ENCODE results near the gene PRLHR. TPM values are rescaled to one million over a fixed set of nuclear protein-coding genes. Genes with fewer than 3 reads are reported as not detected.
A peak's percentile ranks its signal among the peaks of the same experiment; 100 is the strongest.

The PRLHR gene
- total RNA-seq, 3 donors from 2014 or later, result not detected

- DNase-seq, result no peak
- Mint-ChIP-seq H3K36me3 (ENCODE audit: insufficient read depth) (no peaks in the 10 kb centered on the region), H3K9me3 (no peaks in the 10 kb centered on the region), H3K4me1 (ENCODE audit: low read depth) (no peaks in the 10 kb centered on the region), H3K4me3 (no peak overlapping the region), H3K27me3 (ENCODE audit: low read depth) (no peaks in the 10 kb centered on the region)
- no peak for ATAC-seq
Measured at GRCh38 chr10:118580702-118581101, 14.7 kb downstream of the PRLHR start.

- Mint-ChIP-seq H3K4me1 (ENCODE audit: low read depth) (peaks cover 2% of the 10 kb centered on the region), H3K4me3 (no peak overlapping the region), H3K9me3 (no peaks in the 10 kb centered on the region), H3K36me3 (ENCODE audit: insufficient read depth) (no peaks in the 10 kb centered on the region), H3K27me3 (ENCODE audit: low read depth) (no peaks in the 10 kb centered on the region)
- no peak for DNase-seq
- ATAC-seq, result no peak
Measured at GRCh38 chr10:118573512-118573911, 21.9 kb downstream of the PRLHR start.

- Mint-ChIP-seq H3K9me3 (no peaks in the 10 kb centered on the region), H3K4me1 (ENCODE audit: low read depth) (peaks cover 4% of the 10 kb centered on the region), H3K27me3 (ENCODE audit: low read depth) (no peaks in the 10 kb centered on the region), H3K36me3 (ENCODE audit: insufficient read depth) (no peaks in the 10 kb centered on the region), H3K4me3 (no peak overlapping the region)
- DNase-seq, result no peak
- ATAC-seq, result no peak
Measured at GRCh38 chr10:118572256-118573041, 23.0 kb downstream of the PRLHR start.

DNA sequence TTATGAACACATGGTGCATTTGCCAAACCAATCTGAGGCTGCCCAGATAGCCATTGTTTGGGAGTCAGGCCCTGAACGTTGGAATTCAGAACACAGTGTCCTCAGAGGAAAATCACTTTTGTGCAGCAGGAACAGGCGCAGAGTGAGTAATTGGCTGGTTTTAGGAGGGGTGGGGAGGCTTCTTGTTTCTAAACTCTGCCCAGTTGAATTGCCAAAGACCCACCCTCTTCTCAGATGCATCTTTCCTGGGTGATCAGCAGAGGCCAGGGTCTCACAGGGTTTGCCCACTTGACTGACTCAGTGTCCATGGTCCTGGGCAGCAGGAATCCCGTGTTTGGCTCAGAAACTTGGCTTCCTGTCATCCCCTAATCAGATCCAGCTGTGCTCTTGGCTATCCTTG is 24.3 kb downstream of the PRLHR start:
- H3K4me3 Mint-ChIP-seq, result no peak overlapping the region
- DNase-seq, result no peak
- no peaks in the 10 kb centered on the region for H3K9me3 Mint-ChIP-seq
- no peak for ATAC-seq
- H3K36me3 Mint-ChIP-seq (ENCODE audit: insufficient read depth), result no peaks in the 10 kb centered on the region
- no peaks in the 10 kb centered on the region for H3K27me3 Mint-ChIP-seq (ENCODE audit: low read depth)
- H3K4me1 Mint-ChIP-seq (ENCODE audit: low read depth), result peaks cover 4% of the 10 kb centered on the region

GRCh38 chr10:118570591-118570990 is 24.9 kb downstream of the PRLHR start:
- Mint-ChIP-seq H3K9me3 (no peaks in the 10 kb centered on the region), H3K4me3 (no peak overlapping the region), H3K36me3 (ENCODE audit: insufficient read depth) (no peaks in the 10 kb centered on the region), H3K4me1 (ENCODE audit: low read depth) (peaks cover 4% of the 10 kb centered on the region), H3K27me3 (ENCODE audit: low read depth) (peaks cover 1% of the 10 kb centered on the region)
- no peak for DNase-seq
- ATAC-seq, result no peak

DNA sequence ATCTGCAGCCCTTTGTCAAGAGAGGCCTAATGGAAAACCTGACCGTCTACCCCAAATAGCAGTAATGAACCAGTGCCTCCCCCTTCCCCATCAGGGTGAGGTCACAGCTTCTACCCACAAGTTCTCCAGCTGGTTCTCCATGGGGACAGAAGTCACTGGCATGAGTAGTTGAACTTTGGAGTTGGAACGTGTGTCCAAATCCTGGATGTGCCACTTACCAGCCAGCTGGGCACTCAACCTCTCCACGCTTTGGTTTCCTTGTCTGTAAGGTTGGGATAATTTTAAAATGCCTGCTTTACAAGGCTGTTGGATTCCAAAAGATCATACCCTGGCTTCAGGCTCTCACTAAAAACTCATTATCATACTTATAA is 25.6 kb downstream of the PRLHR start:
- DNase-seq, result no peak
- H3K36me3 Mint-ChIP-seq (ENCODE audit: insufficient read depth), result no peaks in the 10 kb centered on the region

DNA sequence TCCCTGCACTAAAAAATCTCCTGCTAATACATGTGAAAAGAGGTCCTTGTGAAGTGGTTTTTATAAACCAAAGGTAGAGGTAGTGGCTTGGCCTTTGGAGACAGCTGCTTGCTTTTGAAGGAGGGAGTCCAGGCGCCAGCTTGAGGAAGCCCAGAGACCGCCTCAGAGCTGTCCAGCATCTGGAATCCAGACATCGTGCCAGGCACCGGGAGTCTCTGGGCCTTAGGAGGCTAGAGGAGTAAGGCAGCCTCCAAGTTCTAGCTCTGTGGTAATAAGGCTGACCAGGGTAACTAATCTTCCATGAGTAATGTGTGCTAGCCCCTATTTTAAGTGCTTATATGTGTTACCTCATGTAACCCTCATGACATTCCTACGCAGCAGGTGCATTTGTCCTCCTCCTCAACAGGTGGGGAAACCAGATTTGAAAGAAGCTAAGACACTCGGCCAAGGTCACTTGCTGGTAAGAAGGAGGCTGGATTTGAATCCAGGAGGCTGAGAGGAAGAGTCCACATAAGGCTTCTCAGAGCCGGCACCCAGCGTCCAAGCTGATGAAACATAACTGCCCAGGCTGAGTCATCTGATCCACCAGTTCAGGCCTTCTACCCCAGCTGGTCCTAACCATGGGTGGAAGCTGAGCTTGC is 26.1 kb downstream of the PRLHR start:
- Mint-ChIP-seq H3K9me3 (no peaks in the 10 kb centered on the region), H3K4me3 (no peak overlapping the region), H3K27me3 (ENCODE audit: low read depth) (peaks cover 3% of the 10 kb centered on the region), H3K4me1 (ENCODE audit: low read depth) (peaks cover 4% of the 10 kb centered on the region), H3K36me3 (ENCODE audit: insufficient read depth) (no peaks in the 10 kb centered on the region)
- ATAC-seq (no peak), DNase-seq (no peak)

More for the DNA sequence above, 25.6 kb downstream of the PRLHR start:
- H3K9me3 Mint-ChIP-seq, result no peaks in the 10 kb centered on the region
- no peak for ATAC-seq
- peaks cover 3% of the 10 kb centered on the region for H3K27me3 Mint-ChIP-seq (ENCODE audit: low read depth)
- H3K4me1 Mint-ChIP-seq (ENCODE audit: low read depth), result peaks cover 4% of the 10 kb centered on the region
- no peak overlapping the region for H3K4me3 Mint-ChIP-seq

DNA sequence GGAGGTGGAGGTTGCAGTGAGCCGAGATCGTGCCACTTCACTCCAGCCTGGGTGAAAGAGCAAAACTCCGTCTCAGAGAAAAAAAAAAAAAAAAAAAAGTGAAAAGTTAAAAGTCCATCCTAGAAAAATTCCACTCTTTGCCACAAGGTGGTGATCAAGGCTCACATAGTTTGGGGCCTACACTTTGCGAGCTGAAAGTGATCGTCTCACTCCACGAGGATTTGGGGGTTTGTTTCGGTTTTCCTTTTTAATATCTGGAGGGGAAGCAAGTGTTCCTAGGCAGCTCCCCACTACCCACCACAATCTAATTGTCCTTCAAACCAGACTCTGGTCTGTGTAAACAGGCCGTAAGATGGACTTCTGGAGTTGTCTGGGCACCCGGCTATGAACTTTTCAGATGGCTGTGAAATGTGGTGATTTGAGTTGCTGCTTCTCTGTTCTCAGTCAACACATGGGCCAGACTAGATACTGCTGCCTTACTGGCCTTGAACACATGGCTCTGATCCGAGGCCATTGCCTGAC is 27.1 kb downstream of the PRLHR start:
- peak; percentile 64 to 72 for ATAC-seq
- H3K36me3 Mint-ChIP-seq (ENCODE audit: insufficient read depth), result no peaks in the 10 kb centered on the region
- peaks cover 3% of the 10 kb centered on the region for H3K27me3 Mint-ChIP-seq (ENCODE audit: low read depth)
- peak; percentile 49 for DNase-seq
- H3K4me1 Mint-ChIP-seq (ENCODE audit: low read depth), result peaks cover 4% of the 10 kb centered on the region
- no peak overlapping the region for H3K4me3 Mint-ChIP-seq
- no peaks in the 10 kb centered on the region for H3K9me3 Mint-ChIP-seq

DNA sequence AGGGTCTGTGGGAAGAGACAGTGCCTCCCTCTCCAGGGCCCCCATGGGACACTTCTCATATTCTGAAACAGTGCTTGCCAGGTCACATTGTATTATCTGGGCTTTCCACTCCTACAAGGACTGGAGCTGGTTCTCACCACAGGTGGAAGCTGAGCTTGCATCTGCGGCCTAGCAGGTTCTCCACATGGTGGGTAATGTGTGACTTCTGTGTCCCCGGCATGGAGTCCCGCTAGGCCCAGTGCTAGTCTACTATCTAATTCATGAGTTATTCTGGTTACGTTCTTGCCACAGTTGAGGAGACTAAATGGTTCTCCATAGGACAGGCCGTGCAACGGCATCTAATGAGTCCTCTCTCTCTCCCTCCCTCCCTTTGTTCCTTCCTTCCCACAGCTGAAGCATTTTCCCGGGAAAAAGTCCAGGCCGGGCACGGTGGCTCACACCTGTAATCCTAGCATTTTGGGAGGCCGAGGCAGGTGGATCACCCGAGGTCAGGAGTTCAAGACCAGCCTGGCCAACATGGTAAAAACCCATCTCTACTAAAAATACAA is 27.7 kb downstream of the PRLHR start:
- no peak for DNase-seq
- peaks cover 3% of the 10 kb centered on the region for H3K27me3 Mint-ChIP-seq (ENCODE audit: low read depth)
- peaks cover 4% of the 10 kb centered on the region for H3K4me1 Mint-ChIP-seq (ENCODE audit: low read depth)
- no peaks in the 10 kb centered on the region for H3K9me3 Mint-ChIP-seq
- H3K36me3 Mint-ChIP-seq (ENCODE audit: insufficient read depth), result no peaks in the 10 kb centered on the region
- no peak overlapping the region for H3K4me3 Mint-ChIP-seq
- no peak for ATAC-seq

DNA sequence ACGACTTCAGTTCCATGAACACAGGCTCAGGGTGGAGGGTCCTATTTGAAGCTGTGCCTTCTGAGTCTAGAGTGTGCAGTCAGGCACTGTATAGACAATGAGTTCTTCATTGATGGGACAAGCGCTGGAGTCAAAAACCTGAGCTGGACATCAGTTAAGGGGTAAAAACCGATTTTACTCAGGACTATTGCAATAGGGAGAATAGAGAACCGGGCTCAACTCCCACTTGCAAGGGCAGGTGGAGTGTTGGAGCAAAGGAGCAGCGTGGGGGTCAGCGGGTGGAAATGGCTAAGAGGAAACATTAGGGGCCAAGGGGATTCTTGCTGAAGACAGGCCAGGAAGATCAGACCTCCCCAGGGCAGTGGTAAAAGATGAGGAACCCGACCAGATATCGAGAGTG is 28.5 kb downstream of the PRLHR start:
- ATAC-seq (no peak), DNase-seq (no peak)
- H3K27me3 Mint-ChIP-seq (ENCODE audit: low read depth), result peaks cover 3% of the 10 kb centered on the region
- no peaks in the 10 kb centered on the region for H3K36me3 Mint-ChIP-seq (ENCODE audit: insufficient read depth)
- no peaks in the 10 kb centered on the region for H3K9me3 Mint-ChIP-seq
- H3K4me1 Mint-ChIP-seq (ENCODE audit: low read depth), result peaks cover 4% of the 10 kb centered on the region
- no peak overlapping the region for H3K4me3 Mint-ChIP-seq

- Mint-ChIP-seq H3K4me3 (no peak overlapping the region), H3K36me3 (ENCODE audit: insufficient read depth) (peaks cover 2% of the 10 kb centered on the region), H3K4me1 (ENCODE audit: low read depth) (peaks cover 4% of the 10 kb centered on the region), H3K9me3 (peaks cover 4% of the 10 kb centered on the region), H3K27me3 (ENCODE audit: low read depth) (peaks cover 5% of the 10 kb centered on the region)
- no peak for ATAC-seq
- no peak for DNase-seq
Measured at GRCh38 chr10:118565301-118566075, 30.0 kb downstream of the PRLHR start.

GRCh38 chr10:118564652-118565051 is 30.8 kb downstream of the PRLHR start:
- Mint-ChIP-seq H3K4me1 (ENCODE audit: low read depth) (peaks cover 4% of the 10 kb centered on the region), H3K9me3 (peaks cover 4% of the 10 kb centered on the region), H3K27me3 (ENCODE audit: low read depth) (peaks cover 5% of the 10 kb centered on the region), H3K36me3 (ENCODE audit: insufficient read depth) (peaks cover 2% of the 10 kb centered on the region), H3K4me3 (no peak overlapping the region)
- DNase-seq (no peak), ATAC-seq (no peak)

DNA sequence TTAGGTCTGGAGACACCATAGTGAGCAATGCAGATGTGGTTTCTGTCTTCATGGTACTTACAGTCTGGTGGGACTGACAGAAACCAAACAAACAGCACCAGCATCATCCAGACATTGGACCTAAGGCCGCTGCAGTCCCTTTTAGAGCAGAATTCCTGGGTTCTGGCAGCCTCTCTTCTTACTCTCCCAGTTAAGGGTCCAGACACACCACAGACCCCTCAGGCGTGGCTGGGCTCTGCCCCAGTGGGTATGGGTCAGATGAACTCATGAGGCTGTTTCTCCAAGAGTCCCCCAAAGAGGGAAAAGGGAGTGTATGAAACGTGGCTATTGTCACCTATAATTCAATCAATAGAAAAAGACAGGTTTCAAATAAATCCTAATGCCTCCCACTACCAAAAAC is 31.3 kb downstream of the PRLHR start:
- Mint-ChIP-seq H3K4me3 (no peak overlapping the region), H3K36me3 (ENCODE audit: insufficient read depth) (peaks cover 2% of the 10 kb centered on the region), H3K9me3 (peaks cover 6% of the 10 kb centered on the region), H3K4me1 (ENCODE audit: low read depth) (peaks cover 3% of the 10 kb centered on the region), H3K27me3 (ENCODE audit: low read depth) (peaks cover 5% of the 10 kb centered on the region)
- ATAC-seq (no peak), DNase-seq (no peak)

GRCh38 chr10:118563373-118563890 is 32.0 kb downstream of the PRLHR start:
- ATAC-seq (no peak), DNase-seq (no peak)
- Mint-ChIP-seq H3K9me3 (peaks cover 6% of the 10 kb centered on the region), H3K4me1 (ENCODE audit: low read depth) (peaks cover 2% of the 10 kb centered on the region), H3K36me3 (ENCODE audit: insufficient read depth) (peaks cover 2% of the 10 kb centered on the region), H3K27me3 (ENCODE audit: low read depth) (peaks cover 5% of the 10 kb centered on the region), H3K4me3 (no peak overlapping the region)
